IMR-90 (cell line): ENCODE results near the gene CPA4.

Experiments used
- CEBPB ChIP-seq: IDR thresholded peaks from 2 replicates; pipeline ENCODE4 v1.6.1; 2012; ENCODE audit warnings: low read depth, low read length, improper control_type of control experiment
- FOS ChIP-seq: fragments of 150-350 bp; IDR thresholded peaks from 2 replicates; pipeline ENCODE4 v1.6.1; 2016; ENCODE audit warnings: low read depth, low read length
- POLR2A ChIP-seq: IDR thresholded peaks from 2 replicates; pipeline ENCODE4 v1.6.1; 2012; ENCODE audit warnings: mild to moderate bottlenecking, low read depth, low read length
- RAD21 ChIP-seq: IDR thresholded peaks from 2 replicates; pipeline ENCODE4 v1.6.1; 2012; ENCODE audit warnings: low read length, improper control_type of control experiment
- SMC3 ChIP-seq: fragments of 150-350 bp; IDR thresholded peaks from 2 replicates; pipeline ENCODE4 v1.6.1; 2016; ENCODE audit warnings: low read depth, mild to moderate bottlenecking, antibody characterized with exemption, low read length, moderate library complexity
- TF ChIP-seq, protein P1 (sequence below): conservative IDR thresholded peaks from 2 replicates; pipeline ENCODE4 v1.5.1; 2012; ENCODE audit warnings: mild to moderate bottlenecking, low read depth, low read length, improper control_type of control experiment
- TF ChIP-seq, protein P2 (sequence below): fragments of 150-350 bp; IDR thresholded peaks from 2 replicates; pipeline ENCODE4 v1.6.1; 2017; ENCODE audit warnings: mild to moderate bottlenecking, antibody characterized with exemption, low read length, low read depth

DNA sequence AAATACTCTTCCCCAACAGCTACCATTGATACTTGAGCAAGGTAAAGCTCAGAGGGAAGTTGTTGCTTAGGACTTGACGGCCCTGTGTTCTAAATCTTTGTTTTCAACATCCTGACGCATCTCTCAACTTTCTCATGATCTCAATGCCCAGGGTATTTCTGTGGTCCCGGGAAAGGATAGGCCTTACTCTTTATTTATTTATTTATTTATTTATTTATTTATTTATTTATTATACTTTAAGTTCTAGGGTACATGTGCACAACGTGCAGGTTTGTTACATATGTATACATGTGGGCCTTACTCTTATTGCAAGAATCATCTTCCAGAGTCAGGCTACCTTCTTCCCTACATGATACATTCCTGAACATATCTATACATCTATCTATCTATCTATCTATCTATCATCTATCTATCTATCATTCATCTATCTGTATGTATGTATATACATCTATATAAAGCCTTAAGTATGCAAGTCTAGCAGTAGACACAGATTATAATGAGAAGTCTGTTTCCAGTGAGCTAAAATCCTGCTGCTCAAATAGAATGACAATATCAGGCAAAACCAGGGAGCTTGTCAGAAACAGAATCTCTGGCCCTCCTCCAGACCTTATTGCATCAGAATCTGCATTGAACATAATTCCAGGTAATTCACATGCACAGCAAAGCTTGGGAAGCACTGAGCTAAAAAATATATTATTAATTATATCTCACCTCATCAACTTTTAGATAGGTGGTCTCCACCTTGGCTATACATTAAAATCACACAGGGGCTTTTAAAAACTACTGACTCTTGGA, 39.5 kb downstream of the CPA4 start:
- TF ChIP-seq POLR2A (no peak), FOS (no peak), SMC3 (no peak), CEBPB (0 out of 2 replicates have a peak, but pooled peaks have one; percentile 2), RAD21 (no peak)
- TF ChIP-seq, protein P1, sequence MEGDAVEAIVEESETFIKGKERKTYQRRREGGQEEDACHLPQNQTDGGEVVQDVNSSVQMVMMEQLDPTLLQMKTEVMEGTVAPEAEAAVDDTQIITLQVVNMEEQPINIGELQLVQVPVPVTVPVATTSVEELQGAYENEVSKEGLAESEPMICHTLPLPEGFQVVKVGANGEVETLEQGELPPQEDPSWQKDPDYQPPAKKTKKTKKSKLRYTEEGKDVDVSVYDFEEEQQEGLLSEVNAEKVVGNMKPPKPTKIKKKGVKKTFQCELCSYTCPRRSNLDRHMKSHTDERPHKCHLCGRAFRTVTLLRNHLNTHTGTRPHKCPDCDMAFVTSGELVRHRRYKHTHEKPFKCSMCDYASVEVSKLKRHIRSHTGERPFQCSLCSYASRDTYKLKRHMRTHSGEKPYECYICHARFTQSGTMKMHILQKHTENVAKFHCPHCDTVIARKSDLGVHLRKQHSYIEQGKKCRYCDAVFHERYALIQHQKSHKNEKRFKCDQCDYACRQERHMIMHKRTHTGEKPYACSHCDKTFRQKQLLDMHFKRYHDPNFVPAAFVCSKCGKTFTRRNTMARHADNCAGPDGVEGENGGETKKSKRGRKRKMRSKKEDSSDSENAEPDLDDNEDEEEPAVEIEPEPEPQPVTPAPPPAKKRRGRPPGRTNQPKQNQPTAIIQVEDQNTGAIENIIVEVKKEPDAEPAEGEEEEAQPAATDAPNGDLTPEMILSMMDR, result no peak
- TF ChIP-seq, protein P2, sequence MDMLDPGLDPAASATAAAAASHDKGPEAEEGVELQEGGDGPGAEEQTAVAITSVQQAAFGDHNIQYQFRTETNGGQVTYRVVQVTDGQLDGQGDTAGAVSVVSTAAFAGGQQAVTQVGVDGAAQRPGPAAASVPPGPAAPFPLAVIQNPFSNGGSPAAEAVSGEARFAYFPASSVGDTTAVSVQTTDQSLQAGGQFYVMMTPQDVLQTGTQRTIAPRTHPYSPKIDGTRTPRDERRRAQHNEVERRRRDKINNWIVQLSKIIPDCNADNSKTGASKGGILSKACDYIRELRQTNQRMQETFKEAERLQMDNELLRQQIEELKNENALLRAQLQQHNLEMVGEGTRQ, result no peak
